ENCODE data around the gene CYB5R3.

DNA sequence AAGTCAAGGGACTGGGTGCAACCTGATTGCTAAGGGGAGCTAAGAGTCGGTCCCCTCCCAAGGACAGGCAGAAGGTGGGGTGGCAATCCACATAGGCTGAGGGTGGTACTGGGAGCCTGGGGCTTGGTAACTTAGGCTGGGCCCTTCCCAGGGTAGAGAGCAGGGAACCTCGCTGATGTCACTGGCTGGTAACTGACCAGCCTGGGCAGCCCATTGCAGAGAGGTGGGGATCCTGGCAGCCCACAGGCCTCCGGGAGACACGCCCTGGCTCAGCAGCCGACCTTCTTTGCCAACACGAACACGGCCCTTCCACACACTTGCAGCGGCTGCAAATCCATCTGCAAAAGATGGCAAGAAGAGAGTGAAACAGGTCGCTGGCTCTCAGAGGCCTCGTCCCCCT, 46.1 kb upstream of the CYB5R3 start:
- TF ChIP-seq EZH2phosphoT487 (IDR thresholded peaks at IDR 0.05; ENCODE audit: insufficient read depth, low read depth) (no peak), EZH2 (IDR thresholded peaks at IDR 0.05; ENCODE audit: insufficient read depth, poor library complexity, severe bottlenecking) (no peak)
